Hematopoietic multipotent progenitor cell treated with erythropoietin and hydrocortisone succinate and interleukin-3 and kit ligand, for 8 days (in vitro differentiated cells): ENCODE data around the gene KLF13.

ENCODE experiments used
- DNase-seq: peaks from one replicate; pipeline ENCODE4 v3.0.0-alpha.2; 2015

The KLF13 gene

DNA sequence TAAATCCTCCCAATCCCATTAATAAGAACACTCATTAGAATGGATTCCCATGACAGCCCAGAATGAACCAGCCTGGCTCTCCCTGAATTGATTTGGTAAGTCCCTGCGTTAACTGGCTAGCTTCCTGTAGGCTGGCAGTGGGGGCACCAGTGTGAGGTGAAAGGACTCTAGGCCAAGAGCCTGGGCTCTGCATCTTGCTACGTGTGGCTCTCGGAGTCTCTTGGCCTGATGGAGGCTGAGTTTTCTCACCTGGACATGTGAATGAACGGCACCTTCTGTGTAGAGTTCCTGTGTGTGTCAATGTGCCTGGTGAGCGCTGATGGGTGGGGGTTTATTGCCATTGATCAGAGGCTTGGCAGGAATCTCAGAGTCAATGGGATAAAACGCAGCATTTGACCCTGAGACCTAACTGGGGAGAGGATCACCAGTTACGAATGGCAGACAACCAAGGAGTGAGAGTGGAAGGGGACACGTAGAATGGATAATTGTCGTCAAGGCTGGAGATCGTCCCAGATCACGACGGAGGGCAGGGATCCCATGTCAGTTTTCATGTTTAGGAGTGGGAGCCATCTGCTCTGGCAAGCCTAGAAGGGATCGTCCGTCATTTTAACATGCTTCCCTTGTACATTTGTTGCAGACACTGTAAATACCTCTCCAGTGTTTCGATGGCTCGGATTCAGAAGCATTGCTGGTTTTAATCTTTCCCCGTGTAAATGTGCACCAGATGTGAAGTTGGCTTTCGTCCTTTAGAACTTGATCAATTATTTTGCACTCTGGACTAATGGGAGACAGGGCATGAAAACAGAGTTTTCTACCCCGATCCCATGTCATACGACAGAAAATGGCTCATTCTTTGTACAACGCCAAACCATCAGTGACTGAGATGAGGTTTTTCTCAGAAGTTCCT is 9.0 kb upstream of the KLF13 start:
- no peak for DNase-seq

DNA sequence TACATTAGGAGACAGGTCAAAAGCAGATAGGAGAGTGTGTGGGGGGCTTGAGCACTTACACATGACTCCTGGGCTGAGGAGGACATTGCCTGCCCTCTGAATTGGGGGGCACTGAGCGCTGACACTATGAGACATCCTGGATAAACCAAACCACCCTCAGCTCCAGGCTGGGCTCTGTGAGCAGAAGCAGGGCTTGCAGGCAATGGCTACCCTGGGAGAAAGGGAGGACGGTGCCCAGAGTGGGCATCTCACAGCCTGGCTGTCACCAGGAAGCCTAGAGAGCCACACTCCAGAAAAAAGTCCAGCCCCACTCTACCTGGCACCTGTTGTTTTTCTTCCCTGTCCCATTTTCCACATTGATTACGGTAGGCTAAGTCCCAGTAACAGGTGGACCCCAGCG is 8.2 kb upstream of the KLF13 start:
- no peak for DNase-seq

DNA sequence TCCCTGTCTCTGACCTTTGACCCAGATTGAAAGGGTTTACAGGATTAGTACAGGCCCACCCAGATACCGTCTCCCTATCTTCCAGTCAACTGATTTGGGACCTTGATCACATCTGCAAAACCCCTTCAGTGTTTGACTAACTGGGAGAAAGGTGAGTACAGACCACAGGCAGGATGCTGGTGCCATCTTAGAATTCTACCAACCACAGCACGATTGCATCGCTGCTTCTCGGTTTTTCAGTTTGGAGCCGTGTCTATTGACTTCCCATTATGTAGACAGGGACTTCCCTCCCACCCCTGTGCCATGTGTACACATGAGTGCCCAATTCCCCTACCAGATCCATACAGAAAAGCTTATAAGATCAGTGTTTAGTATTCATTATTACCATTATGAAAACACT is 6.6 kb upstream of the KLF13 start:
- DNase-seq, result no peak

DNA sequence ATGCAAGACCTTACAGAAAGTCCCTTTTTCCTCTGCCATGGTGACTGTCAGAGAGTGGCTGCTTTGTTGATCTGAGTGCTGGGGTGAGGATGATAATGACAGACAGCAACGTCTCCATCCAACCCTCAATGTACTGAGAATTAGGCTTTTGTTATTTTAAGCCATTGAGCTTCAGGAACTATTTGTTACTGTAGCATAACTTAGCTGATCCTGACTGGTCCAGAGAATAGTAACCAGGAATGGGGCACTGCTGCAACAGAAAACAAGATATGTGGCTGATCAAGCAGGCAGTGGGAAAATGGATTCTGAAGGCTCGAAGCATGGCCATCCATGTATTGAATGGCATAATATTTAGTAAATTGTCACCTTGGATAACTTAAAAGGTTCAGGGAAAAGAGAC is 5.2 kb upstream of the KLF13 start:
- DNase-seq, result no peak

DNA sequence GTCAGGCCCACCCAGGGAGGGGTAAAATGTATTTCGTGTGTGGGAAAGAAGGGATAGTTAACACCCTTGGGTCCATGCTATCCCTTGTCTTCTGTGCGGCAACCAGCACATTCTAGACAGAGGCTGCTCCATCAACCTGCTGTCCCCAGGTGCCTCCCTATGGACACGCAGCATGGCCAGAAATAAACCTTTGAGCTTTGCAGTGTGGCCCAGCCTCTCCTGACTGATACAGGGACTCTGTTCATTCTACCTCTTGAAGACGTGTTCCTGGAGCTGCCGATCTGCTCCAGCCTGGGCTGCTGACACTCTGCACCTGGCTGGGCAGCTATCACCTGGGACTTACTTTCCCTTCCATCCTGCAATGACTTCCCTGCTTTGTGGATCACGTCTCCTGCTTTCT is 4.1 kb upstream of the KLF13 start:
- DNase-seq, result no peak

DNA sequence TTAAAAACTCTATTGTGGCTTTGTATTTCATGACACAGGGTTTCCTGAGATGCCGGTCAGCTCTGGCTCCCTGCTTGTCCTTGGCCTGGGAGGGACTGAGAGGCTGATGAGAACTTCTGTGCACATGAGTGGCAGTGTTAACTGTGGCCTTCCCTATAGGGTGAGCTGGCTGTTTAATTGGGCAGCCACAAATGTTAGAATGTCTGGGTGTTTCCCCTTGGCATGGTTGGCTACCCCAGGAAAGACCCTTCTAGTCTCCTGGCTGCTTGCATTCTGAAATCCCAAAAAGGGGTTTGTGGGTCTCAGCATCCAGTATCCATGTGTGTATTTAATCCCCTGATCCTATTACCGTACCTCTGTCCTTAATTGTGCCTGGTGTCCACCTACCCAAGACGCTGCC is 3.0 kb upstream of the KLF13 start:
- no peak for DNase-seq

DNA sequence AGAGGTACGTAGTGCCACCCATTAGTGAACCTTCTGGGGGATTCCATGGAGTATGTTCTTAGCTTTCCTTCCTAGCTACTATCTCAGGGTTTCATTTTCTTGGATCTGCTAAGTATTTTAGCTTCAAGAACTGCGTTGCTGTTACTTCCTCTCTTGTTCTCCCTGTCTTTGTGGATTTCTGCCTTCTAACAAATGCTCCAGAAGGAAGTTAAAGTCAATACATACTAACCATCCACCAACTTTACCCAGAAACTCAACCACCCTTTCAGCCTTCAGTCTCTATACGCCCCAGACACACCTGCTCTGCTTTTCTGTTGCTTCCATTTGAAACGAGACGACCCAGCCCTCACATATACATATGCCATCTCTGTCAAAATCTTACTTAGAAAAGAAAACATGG is 2.4 kb upstream of the KLF13 start:
- DNase-seq, result peak; percentile 26

DNA sequence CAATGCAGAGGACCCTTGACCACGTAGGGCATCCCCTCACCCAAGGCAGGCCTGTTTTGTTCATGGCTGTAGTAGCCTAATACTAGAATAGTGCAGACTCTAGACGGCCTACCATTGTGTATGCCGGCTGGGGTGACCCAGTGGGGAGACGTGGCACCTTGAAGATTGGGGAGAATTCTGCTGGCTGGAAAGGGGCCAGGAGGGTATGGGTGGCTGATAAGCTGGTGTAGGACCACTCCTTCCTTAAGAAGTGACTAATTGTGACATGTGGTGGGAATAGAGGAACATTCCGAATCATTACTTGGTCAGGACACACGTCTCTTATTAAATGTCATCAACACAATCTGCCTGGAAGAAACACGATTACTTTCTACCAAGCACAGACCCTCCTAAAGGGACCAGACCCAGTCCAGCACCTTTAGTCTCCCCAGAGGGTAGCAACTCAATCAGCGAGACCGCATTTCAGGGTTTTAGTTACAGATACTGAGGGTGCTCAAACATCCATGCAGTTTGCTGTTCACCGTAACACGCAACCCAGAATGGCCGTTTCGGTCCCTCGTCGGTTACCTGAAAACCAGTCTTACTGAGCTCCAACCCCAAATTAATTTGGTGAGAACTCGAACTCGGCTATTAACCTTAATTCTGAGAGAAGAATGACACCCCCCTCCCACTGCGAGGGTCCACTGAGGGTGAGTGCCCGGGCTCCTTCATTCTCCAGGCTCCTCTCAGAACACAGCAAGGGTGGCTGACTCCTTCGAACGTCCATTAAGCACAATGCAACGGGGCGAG is 1.6 kb upstream of the KLF13 start:
- peak; percentile 97 for DNase-seq

DNA sequence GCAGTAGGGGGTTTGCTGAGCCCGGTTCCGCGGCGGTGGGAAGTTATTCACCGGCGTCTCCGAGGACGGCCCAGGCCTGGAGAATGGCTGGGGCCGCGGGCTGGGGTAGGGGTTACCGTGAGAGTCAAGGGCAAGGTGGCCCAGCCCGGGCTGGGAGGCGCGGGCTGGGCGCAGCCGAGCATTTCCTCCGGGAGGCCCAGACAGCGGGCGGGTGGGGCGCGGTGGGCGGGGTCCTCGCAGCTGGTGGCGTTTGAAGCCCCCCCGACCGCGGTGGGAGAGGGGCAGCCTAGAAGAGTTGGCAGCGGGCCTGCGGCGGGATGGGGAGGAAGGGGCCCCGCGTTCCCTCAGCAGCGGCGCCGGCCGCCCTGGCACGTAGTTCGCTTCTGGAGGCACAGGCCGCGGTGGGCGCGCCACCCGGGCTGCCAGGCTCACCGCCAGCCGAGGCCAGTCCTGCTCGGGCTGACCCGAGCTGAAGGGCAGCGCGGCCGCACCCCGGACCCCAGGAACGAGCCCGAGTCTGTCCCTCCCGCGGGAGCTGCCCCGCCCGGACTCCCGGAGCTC is 960 bp upstream of the KLF13 start:
- peak; percentile 76 for DNase-seq

DNA sequence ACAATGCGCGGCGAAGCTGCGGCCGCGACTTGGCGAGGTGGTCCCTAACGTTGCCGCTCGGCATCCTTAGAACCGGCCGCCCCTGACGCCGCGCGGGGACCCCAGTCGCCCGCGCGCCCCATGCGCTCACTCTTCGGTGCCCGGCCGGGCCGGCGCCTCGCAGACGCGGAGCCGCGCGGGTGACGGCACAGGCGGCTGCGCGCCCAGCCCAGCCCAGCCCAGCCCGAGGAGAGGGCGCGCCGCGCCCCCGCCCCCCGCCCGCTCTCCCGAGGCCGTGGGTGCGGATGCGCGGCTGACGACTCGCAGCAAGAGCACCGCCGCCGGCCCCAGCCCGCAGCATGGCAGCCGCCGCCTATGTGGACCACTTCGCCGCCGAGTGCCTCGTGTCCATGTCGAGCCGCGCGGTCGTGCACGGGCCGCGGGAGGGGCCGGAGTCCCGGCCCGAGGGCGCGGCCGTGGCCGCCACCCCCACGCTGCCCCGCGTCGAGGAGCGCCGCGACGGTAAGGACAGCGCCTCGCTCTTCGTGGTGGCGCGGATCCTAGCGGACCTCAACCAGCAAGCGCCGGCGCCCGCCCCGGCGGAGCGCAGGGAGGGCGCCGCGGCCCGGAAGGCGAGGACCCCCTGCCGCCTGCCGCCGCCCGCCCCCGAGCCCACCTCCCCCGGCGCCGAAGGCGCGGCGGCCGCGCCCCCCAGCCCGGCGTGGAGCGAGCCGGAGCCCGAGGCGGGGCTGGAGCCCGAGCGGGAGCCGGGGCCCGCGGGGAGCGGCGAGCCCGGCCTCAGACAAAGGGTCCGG is 437 bp downstream of the KLF13 start:
- no peak for DNase-seq

DNA sequence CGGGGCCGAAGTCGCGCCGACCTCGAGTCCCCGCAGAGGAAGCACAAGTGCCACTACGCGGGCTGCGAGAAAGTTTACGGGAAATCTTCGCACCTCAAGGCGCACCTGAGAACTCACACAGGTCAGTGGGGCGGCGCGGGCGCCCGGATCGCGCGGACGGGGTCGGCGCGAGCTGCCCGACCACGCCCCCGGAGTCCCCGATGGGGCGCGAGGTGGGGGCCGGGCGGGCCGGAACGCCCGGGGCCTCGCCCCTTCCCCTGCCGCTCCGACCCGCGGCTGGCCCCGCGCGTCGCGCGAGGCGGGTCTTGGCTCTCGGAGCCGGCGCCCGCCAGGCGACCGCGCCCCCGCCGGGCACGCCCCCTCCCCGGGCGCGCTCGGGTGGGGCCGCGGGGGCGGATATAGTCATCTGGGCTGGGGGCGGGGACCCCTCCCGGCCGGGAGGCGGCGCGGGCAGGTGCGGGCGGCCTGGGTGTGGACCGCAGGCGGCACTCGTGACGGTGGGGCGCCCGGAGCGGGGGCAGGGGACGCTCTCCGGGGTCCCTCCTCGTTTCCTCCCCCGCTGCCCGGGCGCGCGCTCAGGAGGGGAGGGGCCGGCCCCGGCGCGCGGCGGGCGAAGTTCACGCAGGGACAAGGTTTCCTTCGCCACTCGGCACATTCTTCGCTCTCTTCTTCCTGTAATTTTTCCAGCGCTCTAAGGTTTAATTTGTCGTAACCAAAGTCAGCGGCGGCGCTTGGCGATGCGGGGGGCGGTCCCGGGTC is 1.2 kb downstream of the KLF13 start:
- peak; percentile 72 for DNase-seq

DNA sequence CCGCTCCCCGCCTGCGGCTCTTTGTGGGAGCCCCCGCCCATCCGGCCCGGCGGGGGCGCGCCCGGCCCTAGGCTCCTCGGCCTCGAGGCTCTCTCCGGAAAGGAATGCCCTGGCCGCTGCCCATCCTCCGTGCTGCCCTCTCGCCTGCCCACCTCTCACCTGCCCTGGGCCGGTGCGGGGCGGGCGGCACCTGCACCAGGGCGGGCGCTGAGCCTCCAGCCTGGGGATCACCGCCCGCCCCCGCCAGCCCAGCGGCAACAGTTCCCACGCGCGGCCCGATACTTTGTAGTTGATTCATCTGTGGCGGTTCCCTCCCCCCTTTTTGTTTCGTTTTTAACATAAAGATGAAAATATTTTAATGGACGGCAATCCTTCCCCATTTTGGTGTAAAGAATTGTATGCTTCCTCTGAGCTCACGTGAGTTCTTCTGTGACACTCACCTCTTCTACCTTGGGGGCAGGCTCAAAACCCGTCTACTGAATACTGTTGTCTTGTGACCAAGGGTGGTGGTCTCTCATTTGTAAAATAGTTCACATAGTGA is 1.9 kb downstream of the KLF13 start:
- peak; percentile 39 for DNase-seq

DNA sequence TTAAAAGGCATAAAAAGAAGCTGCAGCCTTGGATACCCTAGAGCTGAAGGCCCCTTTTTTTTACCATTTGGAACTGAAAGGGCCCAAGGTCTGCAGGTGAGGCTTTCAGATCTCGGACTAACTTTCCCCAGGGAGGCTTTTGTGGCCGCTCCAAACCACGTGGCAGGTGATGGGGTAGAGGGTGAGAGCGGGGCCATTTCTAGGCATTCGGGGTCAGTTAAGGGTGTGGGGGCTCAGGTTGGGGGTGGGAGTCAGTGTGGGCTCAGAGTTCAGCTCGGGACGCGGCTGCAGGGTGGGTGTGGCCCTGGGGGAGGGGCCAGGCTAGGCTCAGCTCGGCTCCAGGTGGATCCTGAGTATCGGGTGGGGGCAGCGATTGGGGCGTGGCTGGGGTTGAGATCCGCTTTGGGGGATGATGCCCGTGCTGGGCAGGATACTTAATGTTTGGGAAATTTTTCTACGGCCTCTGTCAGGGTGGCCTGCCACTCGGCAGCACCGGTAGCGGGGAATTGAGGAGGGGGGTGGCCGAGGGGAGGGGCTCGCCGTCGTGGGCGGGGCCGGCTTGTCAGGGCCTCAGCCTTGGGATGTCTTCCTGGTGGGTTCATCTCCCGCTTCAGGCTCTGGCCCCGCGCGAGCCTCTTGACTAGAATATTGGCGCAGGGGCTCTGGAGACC is 2.5 kb downstream of the KLF13 start:
- peak; percentile 33 for DNase-seq

DNA sequence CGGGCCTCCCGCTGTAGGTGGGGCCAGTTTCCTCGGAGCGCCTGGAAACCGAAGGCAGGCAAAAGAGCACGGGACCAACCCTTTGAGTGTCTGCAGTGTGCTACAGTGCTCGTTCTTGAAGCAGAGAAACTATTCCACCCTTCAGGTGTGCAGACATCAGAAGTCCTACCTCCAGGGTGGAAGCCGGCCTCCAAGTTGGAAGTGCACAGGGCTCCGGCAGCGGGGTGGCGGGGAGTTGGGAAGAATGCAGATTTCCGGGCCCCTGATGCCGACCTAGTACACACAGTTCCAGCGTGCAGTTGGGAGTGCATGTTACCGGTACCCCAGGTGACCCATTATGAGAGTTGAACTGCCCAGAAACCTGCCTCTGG is 3.0 kb downstream of the KLF13 start:
- no peak for DNase-seq

DNA sequence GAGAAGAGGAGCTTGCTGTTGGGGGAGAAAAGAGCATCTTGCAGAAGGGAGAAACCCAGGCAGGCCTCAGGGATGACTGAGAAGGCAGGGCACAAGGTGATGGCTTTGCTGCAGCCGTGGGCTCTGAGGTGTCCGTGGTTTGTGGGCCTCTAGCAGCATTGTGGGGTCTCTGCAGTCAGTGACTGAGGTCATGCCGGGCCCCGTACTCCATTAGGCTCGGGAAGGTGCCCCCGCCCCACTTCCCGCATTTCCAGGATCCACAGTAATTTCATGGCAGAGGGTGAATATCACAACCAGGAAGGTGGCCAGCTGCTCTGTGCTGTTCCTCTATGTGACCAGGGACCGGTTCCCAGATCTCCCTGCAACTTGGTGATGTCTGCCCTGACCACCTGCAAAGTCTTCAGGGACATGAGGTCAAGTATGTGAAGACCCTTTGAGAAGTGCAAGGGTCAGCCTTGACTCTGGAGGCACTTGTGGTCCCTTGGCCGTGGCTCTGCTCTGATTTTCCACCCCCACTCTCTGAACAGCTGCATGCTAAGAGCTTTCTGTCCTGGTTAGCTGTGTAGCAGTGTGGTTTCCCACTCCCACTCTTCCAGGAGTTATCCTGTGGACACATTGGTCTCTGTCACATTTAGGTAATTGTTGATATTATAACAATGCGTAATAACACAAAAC is 3.6 kb downstream of the KLF13 start:
- no peak for DNase-seq

DNA sequence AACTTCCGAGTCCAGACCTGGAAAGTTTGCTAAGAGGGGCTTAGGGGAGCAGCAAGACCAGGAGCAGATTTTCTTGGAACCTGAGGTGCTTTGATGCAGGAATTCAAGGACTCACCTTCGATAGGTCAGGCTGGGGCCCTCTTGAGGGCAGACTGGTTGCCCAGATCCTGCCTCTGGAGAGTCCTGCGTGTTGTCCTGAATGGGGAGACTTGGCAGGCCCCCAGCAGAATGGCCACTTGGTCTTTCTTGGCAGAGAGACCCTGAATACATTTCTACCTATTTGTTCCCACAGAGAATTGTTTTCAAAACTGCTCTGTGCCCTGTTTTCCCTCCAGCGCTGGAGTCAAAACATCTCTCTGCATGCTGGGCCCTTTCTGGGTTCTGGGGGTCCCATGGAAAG is 4.2 kb downstream of the KLF13 start:
- DNase-seq, result no peak

DNA sequence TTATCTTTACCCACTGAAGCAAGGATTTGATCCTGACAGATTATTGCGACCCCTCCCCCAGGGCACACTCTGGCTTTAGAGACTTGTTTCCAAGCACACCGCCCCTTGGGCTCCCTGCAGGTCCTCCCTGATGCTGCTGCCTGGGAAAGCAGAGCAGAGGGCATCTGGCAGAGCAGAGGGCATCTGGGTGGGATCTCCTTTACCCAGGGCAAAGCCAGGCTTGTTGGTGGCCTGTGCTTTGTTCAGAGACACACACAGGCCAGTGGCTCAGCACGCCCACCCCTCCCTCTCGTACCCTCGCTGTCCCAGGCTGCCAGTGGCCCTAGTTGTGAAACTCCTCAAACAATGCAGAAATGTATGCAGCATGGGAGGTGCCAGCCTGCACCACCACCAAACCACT is 4.8 kb downstream of the KLF13 start:
- no peak for DNase-seq

DNA sequence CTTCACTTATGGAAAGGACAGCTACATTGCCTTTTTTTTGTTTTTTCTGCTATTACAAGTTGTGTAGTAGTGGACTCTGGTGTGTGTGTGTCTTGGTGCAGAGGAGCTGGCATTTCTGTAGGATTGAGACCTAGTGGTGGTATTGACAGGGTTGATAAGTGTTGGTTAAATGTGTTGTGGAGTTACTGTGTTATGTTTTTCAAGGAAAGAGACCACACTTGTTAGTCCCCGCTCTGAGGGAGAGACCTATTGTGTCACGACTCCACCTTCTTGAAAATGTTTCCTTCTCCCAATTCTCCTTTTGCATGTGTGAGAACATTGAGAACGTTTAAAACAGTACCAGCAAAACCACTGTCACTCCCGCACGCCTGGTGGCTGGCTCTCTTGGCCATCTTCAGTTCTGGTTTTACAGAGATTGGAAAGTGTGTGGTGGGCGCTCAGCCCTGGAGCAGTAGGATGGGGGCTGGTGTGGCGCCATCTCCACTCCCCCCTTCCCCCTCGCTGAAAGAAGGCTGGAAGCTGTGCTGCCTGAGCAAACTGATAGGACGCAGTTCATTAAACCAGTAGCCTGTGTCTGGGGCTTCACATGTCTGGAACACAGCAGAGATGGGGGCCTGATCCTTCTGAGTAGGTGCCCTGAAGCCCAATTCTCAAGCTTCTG is 5.5 kb downstream of the KLF13 start:
- DNase-seq, result peak; percentile 32

DNA sequence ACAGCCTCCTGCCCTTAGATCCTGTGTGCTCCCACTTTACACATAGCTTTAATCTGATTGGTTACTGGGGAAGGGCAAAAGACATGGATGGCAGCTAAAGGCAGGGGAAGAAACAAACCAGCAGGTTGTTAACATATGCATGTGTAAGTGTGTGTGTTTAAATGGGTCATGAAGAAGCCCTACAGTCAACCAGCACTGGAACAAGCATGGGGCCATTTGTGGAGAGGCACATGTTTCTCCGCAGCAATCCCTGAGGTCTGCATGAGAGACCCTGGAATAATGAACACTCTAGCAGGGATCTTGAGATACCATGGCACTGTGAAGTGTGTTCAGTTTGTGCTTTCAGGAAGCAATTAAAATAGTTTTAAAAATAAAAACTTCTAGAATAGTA is 6.0 kb downstream of the KLF13 start:
- DNase-seq, result no peak

DNA sequence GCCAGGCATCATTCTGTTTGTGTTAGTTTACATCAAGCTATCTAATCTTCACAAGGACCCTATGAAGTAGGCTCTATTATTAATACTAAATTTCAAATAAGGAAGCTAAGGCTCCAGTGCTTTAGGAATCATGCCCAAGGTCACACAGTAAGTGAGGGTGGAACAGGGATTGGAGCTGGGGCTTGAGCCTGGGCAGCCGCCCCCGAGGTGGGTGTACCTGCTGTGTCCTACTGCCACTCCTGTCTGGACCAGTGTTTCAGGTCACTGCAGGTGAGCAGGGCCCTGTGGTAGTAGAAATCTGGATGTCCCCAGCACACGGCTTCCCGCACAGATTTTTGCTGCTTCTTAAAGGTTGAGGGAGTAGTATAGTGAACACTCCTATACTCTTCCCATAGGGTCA is 6.5 kb downstream of the KLF13 start:
- no peak for DNase-seq
